ENCODE data around the gene ATL2.

ATL2 gene

DNA sequence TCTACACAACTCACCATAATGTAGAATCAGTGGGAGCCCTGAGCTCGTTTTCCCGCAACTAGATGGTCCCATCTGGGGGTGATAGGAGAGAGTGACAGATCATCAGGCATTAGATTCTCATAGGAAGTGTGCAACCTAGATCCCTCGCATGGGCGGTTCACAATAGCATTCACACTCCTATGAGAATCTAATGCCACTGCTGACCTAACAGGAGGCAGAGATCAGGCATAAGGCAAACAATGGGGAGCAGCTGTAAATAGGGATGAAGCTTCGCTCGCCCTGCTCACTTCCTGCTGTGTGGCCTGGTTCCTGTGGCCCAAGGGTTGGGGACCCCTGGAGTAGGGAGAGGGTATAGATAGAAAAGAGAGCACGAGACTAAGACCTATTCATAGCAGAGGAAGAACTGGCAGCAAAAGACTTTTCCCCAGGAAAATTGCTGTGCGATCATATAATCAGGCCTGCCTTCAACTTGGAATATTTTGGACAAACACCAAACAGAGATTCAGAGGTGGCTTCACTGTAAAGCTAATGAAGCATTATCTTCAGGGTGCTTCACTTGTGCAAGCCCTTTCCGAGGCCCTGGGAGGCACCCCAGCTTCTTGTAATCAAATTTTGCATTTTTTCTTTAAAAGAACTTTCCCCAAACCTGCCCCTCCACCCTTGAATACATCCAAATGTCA lies 29.0 kb upstream of the ATL2 start:
- Histone ChIP-seq H3K4me1 (ENCODE audit: insufficient read depth, low read length) (no peaks in the 10 kb centered on the region), H3K79me2 (ENCODE audit: insufficient read depth, low read length) (no peaks in the 10 kb centered on the region), H3K9me3 (ENCODE audit: insufficient read depth, low read length, severe bottlenecking) (no peaks in the 10 kb centered on the region), H4K20me1 (ENCODE audit: insufficient read depth, low read length) (no peaks in the 10 kb centered on the region), H3K4me3 (ENCODE audit: low read depth in 1 of 2, low read length in 2 of 2) (no peak overlapping the region), H3K27ac (ENCODE audit: low read length) (no peak overlapping the region), H3K27me3 (ENCODE audit: insufficient read depth, low read length, poor library complexity) (no peaks in the 10 kb centered on the region), H2AFZ (ENCODE audit: low read depth, low read length) (no peak overlapping the region), H3K36me3 (ENCODE audit: insufficient read depth, low read length) (no peaks in the 10 kb centered on the region), H3K9ac (ENCODE audit: low read depth, low read length) (no peak overlapping the region), H3K4me2 (ENCODE audit: insufficient read depth, low read length) (no peak overlapping the region)
- no peak for TF ChIP-seq EZH2 (IDR thresholded peaks at IDR 0.05; ENCODE audit: borderline replicate concordance, low read depth, low read length, severe bottlenecking)
- TF ChIP-seq, protein P1, sequence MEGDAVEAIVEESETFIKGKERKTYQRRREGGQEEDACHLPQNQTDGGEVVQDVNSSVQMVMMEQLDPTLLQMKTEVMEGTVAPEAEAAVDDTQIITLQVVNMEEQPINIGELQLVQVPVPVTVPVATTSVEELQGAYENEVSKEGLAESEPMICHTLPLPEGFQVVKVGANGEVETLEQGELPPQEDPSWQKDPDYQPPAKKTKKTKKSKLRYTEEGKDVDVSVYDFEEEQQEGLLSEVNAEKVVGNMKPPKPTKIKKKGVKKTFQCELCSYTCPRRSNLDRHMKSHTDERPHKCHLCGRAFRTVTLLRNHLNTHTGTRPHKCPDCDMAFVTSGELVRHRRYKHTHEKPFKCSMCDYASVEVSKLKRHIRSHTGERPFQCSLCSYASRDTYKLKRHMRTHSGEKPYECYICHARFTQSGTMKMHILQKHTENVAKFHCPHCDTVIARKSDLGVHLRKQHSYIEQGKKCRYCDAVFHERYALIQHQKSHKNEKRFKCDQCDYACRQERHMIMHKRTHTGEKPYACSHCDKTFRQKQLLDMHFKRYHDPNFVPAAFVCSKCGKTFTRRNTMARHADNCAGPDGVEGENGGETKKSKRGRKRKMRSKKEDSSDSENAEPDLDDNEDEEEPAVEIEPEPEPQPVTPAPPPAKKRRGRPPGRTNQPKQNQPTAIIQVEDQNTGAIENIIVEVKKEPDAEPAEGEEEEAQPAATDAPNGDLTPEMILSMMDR (IDR thresholded peaks at IDR 0.05; ENCODE audit: borderline replicate concordance, extremely low read depth, low read length, poor library complexity, severe bottlenecking), result no peak
- ATAC-seq (ENCODE audit: insufficient read depth, low read depth), result no peak
- no peak for DNase-seq

DNA sequence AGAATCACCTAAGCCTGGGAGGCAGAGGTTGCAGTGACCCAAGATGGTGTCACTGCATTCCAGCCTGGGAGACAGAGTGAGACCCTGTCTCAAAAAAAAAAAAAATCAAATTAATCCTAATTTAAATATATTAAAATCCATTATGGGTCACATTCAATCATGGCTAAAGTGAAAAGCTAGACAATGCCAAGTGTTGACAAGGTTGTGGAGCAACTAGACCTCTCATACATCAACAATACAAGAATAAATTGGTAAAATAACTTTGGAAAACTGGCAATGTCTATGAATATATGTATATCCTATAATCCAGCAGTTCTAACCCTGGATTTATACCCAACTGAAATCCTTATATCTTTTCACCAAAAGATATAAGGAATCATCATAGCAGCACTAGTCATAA lies 23.4 kb upstream of the ATL2 start:
- H3K4me3 ChIP-seq (ENCODE audit: low read depth in 1 of 2, low read length in 2 of 2), result no peak overlapping the region
- H3K4me2 ChIP-seq (ENCODE audit: insufficient read depth, low read length), result no peak overlapping the region
- H2AFZ ChIP-seq (ENCODE audit: low read depth, low read length), result no peak overlapping the region
- H4K20me1 ChIP-seq (ENCODE audit: insufficient read depth, low read length), result no peaks in the 10 kb centered on the region
- H3K79me2 ChIP-seq (ENCODE audit: insufficient read depth, low read length), result no peaks in the 10 kb centered on the region
- no peaks in the 10 kb centered on the region for H3K4me1 ChIP-seq (ENCODE audit: insufficient read depth, low read length)
- no peak overlapping the region for H3K27ac ChIP-seq (ENCODE audit: low read length)
- no peaks in the 10 kb centered on the region for H3K36me3 ChIP-seq (ENCODE audit: insufficient read depth, low read length)
- TF ChIP-seq, protein P1 (IDR thresholded peaks at IDR 0.05; ENCODE audit: borderline replicate concordance, extremely low read depth, low read length, poor library complexity, severe bottlenecking), result no peak
- no peak for TF ChIP-seq EZH2 (IDR thresholded peaks at IDR 0.05; ENCODE audit: borderline replicate concordance, low read depth, low read length, severe bottlenecking)
- ATAC-seq (ENCODE audit: insufficient read depth, low read depth), result no peak
- DNase-seq, result no peak
- no peaks in the 10 kb centered on the region for H3K9me3 ChIP-seq (ENCODE audit: insufficient read depth, low read length, severe bottlenecking)
- H3K9ac ChIP-seq (ENCODE audit: low read depth, low read length), result no peak overlapping the region
- H3K27me3 ChIP-seq (ENCODE audit: insufficient read depth, low read length, poor library complexity), result no peaks in the 10 kb centered on the region

DNA sequence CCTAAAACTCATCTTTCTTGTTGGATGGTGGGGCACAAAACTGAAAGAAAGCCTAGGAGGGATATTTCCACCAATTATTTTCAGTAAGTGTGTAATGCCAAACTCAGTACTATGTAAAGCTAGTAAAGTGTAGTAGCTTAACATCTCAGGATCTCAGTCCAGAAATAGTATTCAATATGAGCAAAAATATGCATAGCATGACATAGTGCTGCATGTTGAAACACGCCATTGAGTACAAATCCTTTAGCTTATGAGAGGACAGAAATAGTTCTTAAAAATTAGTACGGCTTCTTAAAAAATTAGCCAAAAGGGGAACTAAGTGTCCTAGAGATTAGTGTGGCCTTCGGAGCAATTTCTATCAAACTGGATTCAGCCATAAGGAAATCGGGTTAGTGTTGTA lies 21.7 kb upstream of the ATL2 start:
- no peak for TF ChIP-seq EZH2 (IDR thresholded peaks at IDR 0.05; ENCODE audit: borderline replicate concordance, low read depth, low read length, severe bottlenecking)
- TF ChIP-seq, protein P1 (IDR thresholded peaks at IDR 0.05; ENCODE audit: borderline replicate concordance, extremely low read depth, low read length, poor library complexity, severe bottlenecking), result no peak
- Histone ChIP-seq H3K36me3 (ENCODE audit: insufficient read depth, low read length) (no peaks in the 10 kb centered on the region), H4K20me1 (ENCODE audit: insufficient read depth, low read length) (no peaks in the 10 kb centered on the region), H3K9ac (ENCODE audit: low read depth, low read length) (no peak overlapping the region), H3K27ac (ENCODE audit: low read length) (no peak overlapping the region), H2AFZ (ENCODE audit: low read depth, low read length) (no peak overlapping the region), H3K4me2 (ENCODE audit: insufficient read depth, low read length) (no peak overlapping the region), H3K4me1 (ENCODE audit: insufficient read depth, low read length) (no peaks in the 10 kb centered on the region), H3K9me3 (ENCODE audit: insufficient read depth, low read length, severe bottlenecking) (no peaks in the 10 kb centered on the region), H3K4me3 (ENCODE audit: low read depth in 1 of 2, low read length in 2 of 2) (no peak overlapping the region), H3K27me3 (ENCODE audit: insufficient read depth, low read length, poor library complexity) (no peaks in the 10 kb centered on the region), H3K79me2 (ENCODE audit: insufficient read depth, low read length) (no peaks in the 10 kb centered on the region)
- no peak for ATAC-seq (ENCODE audit: insufficient read depth, low read depth)
- no peak for DNase-seq

All from DND-41 (cell line).